Measurements from ENCODE around the gene LMAN1L.

The LMAN1L gene

DNA sequence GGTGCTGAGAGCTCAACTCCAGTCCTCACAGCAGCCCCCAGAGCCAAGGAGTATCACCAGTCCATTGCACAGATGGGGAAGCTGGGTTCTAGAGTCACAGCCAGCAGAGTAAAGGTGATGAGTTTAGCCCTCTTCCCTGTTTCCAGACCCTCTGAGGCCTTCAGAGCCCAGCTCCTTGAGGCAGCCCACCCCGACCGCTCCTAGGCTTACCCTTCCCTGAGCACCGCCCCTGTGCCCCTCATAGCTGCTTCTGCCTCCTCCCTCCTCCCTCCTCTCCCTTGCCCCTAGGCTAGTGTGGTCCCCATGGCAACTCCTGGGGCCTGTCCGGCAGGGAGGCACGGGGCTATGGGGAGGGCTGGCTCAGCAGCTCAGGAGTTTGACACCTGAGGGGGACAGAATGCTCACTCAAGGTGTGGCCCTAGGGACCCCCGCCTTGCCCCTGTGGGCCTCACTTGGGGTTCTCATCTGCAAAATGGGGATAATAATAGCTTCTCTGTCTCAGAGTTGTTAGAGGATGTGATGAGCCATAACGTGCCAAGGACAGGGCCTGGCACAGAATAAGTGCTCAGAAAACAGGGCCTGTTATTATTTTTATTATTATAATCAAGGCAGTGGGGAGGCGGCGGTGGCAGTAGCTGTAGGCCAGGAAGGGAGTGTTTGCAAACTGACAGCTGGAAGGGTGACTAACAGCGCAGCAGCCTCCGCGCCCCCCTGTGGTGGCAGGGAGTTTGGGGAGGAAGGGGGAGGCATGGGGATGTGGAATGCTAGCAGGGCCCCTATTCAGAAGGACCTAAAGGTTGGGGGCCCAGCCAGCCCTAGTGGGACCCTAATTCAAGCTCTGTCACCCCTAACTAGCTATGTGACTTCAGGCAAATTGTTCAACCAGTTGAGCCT is 19.3 kb upstream of the LMAN1L start:
- no peak overlapping the region for H3K4me3 ChIP-seq (ENCODE audit: low read depth, low read length)

DNA sequence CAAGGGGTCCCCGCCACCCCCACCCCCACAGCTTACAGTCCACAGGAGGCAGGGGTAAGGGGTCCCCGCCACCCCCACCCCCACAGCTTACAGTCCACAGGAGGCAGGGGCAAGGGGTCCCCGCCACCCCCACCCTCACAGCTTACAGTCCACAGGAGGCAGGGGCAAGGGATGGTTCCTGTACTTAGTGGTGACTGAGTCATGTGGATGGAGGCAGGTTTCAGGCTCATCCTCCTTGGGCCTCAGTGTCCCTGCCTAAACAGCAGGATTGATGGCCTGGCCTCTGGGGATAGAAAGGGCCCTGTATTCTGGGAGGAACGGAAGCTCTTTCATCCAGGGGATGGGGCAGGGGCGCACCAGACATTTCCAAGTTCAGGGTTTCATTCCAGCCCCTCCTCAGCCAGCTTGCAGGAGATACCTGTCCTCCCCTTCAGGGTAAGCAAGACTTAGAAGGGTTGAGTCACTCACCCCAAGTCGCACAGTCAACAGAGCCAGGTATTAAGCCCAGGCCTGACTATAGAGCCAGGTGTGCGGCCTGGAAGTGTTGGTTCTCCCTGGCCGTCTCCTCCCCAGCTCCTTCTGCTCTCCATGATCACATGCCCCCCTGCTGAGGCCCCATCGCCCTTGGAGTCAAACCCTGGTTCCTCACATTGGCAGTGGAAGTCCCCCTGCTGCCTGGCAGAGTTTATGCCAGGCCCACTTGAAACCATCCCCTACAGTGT is 18.2 kb upstream of the LMAN1L start:
- no peak overlapping the region for H3K4me3 ChIP-seq (ENCODE audit: low read depth, low read length)

DNA sequence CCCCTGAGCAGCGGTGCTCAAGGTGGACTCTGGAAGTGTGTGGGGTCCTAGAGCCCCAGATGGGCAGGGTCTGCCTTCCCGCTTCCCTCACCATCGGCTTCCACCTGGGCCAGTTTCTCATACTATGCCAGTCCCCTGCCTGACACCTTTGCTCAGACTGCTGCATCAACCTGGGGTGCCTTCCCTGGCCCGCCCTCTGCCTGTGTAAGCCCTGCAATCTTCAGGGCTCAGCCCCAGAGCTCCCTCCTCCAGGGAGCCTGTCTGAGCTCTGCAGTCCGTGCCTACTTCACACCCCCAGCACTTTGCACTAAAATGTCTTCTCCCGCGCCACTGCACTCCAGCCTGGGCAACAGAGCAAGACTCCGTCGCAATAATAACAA is 17.7 kb upstream of the LMAN1L start:
- H3K4me3 ChIP-seq (ENCODE audit: low read depth, low read length), result no peak overlapping the region

DNA sequence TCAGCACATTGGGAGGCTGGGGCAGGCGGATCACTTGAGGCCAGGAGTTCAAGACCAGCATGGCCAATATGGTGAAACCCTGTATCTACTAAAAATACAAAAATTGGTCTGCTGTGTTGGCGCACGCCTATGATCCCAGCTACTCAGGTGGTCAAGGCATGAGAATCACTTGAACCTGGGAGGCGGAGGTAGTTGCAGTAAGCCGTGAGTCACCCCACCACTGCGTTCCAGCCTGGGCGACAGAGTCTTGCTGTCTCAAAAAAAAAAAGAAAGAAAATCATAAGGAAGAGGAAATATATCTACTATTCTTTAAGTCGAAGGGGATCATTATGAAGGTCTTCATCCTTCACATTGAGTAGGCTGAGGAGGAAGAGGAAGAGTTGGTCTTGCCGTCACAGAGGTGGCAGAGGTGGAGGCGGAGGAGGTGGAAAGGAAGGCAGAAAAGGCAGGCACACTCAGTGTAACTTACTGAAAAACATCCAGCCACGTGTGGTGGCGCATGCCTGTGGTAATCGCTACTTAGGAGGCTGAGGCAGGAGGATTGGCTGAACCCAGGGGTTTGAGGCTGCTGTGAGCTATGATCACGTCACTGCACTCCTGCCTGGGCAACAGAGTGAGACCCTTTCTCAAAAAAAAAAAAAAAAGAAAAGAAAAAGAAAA is 16.5 kb upstream of the LMAN1L start:
- H3K4me3 ChIP-seq (ENCODE audit: low read depth, low read length), result no peak overlapping the region

DNA sequence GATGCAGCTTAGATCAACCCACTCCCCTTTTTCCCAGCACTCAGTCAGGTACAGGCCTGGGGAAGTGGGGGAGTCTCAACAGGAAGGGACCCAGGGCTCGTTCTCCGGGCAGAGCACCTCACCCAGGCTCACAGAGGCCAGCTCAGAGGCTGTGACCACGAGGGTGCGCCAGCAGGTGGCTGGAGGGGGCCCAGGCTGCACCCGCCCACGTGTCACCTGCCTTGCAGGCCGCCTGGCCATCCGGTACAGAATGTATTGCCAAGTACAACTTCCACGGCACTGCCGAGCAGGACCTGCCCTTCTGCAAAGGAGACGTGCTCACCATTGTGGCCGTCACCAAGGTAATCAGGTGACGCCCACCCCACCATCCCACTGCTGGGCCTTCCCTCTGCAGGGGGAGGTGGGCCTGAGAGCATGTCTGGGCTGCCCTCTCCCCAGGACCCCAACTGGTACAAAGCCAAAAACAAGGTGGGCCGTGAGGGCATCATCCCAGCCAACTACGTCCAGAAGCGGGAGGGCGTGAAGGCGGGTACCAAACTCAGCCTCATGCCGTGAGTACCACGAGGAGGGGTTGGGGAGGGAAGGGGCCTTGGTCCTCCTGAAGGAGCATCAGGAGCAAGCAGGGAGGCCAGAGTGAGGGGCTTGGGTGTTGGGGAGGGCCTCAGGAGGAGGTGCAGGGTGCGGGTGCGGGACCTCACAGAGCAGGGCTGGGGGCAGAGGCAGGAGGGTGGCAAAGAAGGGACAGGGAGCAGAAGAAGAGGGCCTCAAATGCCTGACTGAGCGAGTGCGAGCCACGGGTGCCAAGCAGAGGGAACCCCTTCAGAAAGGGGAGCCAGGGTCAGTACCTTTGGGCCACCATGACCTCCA is 14.0 kb upstream of the LMAN1L start:
- H3K4me3 ChIP-seq (ENCODE audit: low read depth, low read length), result no peak overlapping the region

DNA sequence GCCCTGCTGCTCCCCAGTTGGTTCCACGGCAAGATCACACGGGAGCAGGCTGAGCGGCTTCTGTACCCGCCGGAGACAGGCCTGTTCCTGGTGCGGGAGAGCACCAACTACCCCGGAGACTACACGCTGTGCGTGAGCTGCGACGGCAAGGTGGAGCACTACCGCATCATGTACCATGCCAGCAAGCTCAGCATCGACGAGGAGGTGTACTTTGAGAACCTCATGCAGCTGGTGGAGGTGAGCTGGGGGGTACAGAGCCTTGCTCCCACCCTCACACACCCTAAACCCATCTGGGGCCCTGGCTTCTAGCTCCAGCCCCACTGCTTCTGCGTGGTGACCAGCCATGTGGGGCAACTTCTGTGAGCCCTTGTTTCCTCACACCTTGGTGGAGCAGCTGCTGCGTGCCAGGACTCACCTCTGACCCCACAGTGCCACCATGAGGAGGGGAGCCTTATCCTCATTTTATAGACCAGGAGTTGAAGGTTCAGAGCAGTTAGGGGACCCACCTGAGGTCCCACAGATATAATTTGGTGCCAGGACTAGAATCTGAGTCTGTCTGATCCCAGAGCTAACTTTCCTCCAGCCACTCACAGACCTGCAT is 13.3 kb upstream of the LMAN1L start:
- no peak overlapping the region for H3K4me3 ChIP-seq (ENCODE audit: low read depth, low read length)

DNA sequence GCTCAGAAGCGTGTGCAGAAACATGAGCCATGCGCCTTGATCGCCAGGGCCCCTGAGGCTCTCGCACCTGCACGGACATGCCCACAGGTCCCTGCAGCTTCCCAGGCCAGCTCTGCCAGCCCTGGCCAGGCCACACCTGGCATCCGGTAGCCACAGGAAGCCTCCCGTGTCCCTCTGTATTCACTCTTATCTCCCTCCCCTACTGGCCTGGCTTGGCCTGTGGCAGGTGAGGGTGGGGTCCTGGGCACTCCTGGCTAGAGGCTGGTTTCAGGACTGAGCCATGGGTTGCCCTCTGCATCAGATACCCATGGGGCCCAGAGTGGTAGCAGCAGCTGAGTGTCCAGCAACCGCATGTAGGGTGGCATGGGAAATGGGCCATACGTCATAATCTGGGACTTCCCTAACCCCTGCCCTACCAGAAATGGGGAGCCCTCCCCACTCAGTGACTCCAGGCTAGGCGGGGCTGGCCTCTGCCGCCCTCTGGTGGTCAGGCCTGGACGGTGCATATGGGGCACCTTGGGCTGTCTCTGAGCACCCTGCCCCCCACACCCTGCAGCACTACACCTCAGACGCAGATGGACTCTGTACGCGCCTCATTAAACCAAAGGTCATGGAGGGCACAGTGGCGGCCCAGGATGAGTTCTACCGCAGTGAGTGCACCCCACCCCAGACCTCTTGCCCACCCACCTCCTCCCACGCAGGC is 12.6 kb upstream of the LMAN1L start:
- H3K4me3 ChIP-seq (ENCODE audit: low read depth, low read length), result no peak overlapping the region

DNA sequence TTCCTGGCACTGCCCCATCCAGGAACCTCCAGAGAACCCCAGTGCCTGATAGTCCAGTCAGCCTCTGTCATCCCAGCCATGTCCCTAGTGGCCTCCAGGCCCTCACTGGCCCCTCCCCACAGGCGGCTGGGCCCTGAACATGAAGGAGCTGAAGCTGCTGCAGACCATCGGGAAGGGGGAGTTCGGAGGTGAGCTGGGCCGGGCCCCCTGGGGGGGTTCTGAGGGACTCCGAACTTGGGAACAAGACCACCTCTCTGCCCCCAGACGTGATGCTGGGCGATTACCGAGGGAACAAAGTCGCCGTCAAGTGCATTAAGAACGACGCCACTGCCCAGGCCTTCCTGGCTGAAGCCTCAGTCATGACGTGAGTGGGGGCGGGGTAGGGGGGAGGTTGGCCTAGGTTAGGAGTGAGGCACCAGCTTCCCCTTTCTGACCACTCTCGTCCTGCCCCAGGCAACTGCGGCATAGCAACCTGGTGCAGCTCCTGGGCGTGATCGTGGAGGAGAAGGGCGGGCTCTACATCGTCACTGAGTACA is 12.0 kb upstream of the LMAN1L start:
- H3K4me3 ChIP-seq (ENCODE audit: low read depth, low read length), result no peak overlapping the region

DNA sequence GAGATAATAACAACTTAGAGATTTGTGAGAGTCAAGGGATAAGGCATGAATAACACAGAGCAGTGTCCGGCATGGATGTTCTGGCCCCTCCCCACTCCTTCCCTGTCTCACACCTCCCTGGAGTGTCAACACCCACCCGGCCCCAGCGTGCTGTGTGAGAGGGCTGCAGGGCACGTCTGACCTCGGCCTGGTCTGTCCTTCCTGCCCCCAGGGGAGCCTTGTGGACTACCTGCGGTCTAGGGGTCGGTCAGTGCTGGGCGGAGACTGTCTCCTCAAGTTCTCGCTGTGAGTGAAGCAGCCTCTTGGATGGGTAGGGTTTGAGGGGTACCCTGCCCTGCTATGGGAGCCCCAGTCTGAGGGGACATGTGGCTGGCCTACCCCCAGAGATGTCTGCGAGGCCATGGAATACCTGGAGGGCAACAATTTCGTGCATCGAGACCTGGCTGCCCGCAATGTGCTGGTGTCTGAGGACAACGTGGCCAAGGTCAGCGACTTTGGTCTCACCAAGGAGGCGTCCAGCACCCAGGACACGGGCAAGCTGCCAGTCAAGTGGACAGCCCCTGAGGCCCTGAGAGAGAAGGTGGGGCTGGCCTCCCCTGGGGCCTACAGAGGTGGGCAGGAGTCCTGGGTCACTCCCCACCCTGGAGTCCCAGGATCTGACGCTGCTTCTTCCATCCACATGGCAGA is 11.2 kb upstream of the LMAN1L start:
- no peak overlapping the region for H3K4me3 ChIP-seq (ENCODE audit: low read depth, low read length)

DNA sequence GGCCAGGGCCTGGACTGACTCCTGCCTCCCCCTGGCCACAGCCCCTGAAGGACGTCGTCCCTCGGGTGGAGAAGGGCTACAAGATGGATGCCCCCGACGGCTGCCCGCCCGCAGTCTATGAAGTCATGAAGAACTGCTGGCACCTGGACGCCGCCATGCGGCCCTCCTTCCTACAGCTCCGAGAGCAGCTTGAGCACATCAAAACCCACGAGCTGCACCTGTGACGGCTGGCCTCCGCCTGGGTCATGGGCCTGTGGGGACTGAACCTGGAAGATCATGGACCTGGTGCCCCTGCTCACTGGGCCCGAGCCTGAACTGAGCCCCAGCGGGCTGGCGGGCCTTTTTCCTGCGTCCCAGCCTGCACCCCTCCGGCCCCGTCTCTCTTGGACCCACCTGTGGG is 10.3 kb upstream of the LMAN1L start:
- H3K4me3 ChIP-seq (ENCODE audit: low read depth, low read length), result no peak overlapping the region

DNA sequence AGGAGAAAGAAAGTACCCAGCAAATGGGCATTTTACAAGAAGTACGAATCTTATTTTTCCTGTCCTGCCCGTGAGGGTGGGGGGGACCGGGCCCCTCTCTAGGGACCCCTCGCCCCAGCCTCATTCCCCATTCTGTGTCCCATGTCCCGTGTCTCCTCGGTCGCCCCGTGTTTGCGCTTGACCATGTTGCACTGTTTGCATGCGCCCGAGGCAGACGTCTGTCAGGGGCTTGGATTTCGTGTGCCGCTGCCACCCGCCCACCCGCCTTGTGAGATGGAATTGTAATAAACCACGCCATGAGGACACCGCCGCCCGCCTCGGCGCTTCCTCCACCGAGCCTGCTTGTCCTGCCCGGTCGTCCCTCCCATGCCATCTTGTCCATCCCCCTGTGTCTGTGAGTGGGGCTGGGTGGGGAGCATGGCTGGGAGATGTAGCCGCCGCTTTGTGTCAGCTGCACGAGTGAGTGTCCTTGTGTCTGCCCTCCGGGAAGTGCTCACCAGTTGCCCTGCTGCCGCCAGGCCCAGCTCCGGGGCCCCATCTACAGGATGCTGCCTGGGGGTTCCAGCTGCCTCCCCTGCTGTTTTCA is 9.7 kb upstream of the LMAN1L start:
- no peak overlapping the region for H3K4me3 ChIP-seq (ENCODE audit: low read depth, low read length)

DNA sequence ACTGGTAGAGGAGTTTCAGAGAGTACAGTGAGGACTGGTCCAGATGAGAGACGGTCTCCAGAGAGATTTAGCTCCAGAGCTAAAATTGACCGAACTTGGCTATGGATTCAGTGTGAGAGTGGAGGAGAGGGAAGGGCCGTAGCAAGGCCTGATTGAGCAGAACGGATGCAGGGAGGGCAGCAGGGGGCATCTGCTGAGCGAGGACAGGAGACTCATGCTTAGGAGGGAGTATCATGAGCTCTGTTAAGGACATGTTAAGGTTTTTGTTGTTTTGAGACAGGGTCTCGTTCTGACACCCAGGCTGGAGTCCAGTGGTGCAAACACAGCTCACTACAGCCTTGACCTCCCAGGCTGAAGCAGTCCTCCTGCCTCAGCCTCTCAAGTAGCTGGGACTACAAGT is 7.7 kb upstream of the LMAN1L start:
- no peak overlapping the region for H3K4me3 ChIP-seq (ENCODE audit: low read depth, low read length)

DNA sequence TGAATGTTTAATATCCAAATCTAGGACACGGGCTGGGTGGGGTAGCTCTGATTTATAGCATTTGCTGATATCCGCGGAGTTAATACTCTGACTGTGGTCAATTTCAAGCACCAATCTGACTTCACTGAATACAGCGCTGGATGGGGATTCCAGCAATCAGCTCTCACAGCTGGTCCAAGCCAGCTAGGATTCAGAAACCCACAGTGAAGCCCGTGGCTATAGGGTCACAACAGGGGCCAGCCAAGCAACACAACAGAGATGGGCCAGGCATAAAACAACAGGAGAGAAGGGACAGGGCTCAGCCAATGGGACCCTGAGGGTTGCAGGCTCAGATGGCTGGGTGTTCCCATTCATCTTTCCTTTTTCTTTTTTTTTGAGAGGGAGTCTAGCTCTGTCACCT is 5.4 kb upstream of the LMAN1L start:
- no peak overlapping the region for H3K4me3 ChIP-seq (ENCODE audit: low read depth, low read length)

DNA sequence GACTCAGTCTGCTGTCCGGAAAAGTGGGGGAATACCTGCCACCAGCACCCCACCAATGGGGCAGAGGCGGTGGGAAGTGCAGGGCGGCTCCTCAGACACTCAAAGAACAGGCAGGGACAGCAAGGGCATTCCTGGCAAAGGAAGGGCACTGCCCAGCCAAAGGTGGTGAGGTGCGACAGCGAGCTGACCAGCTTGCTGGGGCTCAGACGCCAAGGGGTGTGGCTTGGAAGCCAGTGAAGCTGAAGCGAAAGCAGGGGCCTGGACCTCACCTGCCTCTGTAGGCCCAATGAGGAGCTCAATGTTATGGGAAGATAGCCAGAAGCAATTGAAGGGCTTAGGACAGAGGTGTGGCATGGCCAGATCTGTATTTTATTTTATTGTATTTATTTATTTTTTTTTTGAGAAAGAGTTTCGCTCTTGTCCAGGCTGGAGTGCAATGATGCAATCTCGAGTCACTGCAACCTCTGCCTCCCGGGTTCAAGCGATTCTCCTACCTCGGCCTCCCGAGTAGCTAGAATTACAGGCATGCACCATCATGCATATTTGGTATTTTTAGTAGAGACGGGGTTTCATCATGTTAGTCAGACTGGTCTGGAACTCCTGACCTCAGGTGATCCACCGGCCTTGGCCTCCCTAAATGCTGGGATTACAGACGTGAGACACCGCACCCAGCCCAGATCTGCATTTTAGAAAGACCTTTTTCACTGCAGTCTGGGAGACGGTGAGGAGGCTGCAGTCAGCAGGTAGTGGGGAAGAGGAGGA is 4.4 kb upstream of the LMAN1L start:
- no peak overlapping the region for H3K4me3 ChIP-seq (ENCODE audit: low read depth, low read length)

DNA sequence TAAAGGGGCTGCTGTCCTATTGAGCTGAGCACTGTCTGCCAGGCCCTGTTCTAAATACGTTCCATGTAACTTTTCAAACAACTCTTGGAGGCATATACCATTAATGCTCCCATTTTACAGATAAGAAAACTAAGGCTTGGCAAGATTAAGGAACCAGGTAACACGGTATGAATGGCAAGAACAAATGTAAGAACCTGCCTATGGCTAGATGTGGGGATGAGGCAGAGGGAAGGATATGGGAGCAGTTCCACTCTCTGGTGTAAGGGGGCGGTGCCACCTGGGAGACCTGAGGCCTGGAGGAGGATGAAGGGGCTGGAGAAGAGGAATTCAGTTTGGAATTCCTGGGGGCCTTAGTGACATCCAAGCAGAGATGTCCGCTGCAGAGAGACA is 3.8 kb upstream of the LMAN1L start:
- no peak overlapping the region for H3K4me3 ChIP-seq (ENCODE audit: low read depth, low read length)

DNA sequence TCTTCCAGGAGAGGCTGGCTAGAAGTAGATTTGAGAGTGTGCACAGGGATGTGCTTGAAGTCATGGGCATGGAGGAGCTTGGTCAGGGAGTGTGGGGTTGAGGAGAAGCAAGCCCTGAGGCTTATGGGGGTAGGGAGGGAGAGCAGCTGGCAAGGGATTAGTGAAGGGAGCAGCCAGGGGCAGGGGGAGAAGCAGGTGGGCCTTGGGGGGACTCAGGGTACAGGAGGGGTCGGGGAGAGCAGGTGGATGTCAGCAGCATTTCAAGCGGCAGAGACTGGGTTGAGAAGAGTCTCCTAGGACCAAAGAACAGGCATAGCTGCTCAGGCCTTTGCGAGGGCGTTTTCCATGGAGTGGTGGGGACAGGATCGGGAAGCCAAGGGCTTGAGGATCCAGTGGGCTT is 3.4 kb upstream of the LMAN1L start:
- no peak overlapping the region for H3K4me3 ChIP-seq (ENCODE audit: low read depth, low read length)

DNA sequence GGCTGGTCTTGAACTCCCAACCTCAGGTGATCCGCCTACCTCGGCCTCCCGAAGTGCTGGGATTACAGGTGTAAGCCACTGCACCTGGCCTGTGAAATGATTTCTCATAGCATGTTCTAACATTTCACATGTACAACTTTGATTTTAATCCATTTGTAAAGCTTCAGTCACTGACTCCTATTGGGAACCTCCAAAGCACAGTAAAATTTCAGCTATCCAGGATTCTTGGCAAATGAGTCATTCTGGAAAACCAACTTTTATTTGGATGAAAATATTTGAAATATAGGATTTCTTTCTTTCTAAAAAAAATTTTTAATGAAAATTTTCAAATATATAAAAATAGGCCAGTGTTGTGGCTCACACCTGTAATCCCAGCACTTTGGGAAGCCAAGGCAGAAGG is 2.7 kb upstream of the LMAN1L start:
- H3K4me3 ChIP-seq (ENCODE audit: low read depth, low read length), result no peak overlapping the region
